HepG2 (cell line): ENCODE results near the gene PRR30. TPM values are rescaled to one million over a fixed set of nuclear protein-coding genes. Genes with fewer than 3 reads are reported as not detected.
A peak's percentile ranks its signal among the peaks of the same experiment; 100 is the strongest.

Experiments
- ARID3A ChIP-seq: IDR thresholded peaks from 2 replicates; pipeline ENCODE4 v1.6.1; 2012; ENCODE audit warnings: low read depth, low read length, improper control_type of control experiment
- ATF2 ChIP-seq: sonication (generic); formaldehyde crosslinking; IDR thresholded peaks from 2 replicates; pipeline ENCODE4 v1.4.0; 2020; ENCODE audit warnings: missing genetic modification reagents
- CEBPG ChIP-seq: IDR thresholded peaks from 2 replicates; pipeline ENCODE4 v1.6.1; 2016
- KDM2A ChIP-seq: sonication (generic); formaldehyde crosslinking; IDR thresholded peaks from 2 replicates; pipeline ENCODE4 v1.4.0; 2020; ENCODE audit warnings: low read depth, missing genetic modification reagents, borderline replicate concordance
- MAX ChIP-seq: IDR thresholded peaks from 2 replicates; pipeline ENCODE4 v1.6.1; 2012; ENCODE audit warnings: inconsistent platforms
- NFRKB ChIP-seq: fragments of 450-650 bp; IDR thresholded peaks from 2 replicates; pipeline ENCODE4 v1.6.1; 2017
- POLR2AphosphoS5 ChIP-seq: IDR thresholded peaks from 2 replicates; pipeline ENCODE4 v1.6.1; 2012; ENCODE audit warnings: low read depth, low read length
- RFX3 ChIP-seq: IDR thresholded peaks from 2 replicates; pipeline ENCODE4 v1.6.1; 2016; ENCODE audit warnings: missing biosample characterization, missing genetic modification reagents
- SATB2 ChIP-seq: sonication (generic); formaldehyde crosslinking; IDR thresholded peaks from 2 replicates; pipeline ENCODE4 v1.5.0; 2020; ENCODE audit warnings: missing genetic modification reagents
- ZBTB26 ChIP-seq: IDR thresholded peaks from 2 replicates; pipeline ENCODE4 v1.6.1; 2016; ENCODE audit warnings: missing compliant biosample characterization, missing genetic modification reagents, borderline replicate concordance
- ZNF143 ChIP-seq: sonication (generic); formaldehyde crosslinking; IDR thresholded peaks from 2 replicates; pipeline ENCODE4 v1.4.0; 2020; ENCODE audit warnings: missing genetic modification reagents
- ZNF282 ChIP-seq: fragments of 450-650 bp; IDR thresholded peaks from 2 replicates; pipeline ENCODE4 v1.6.1; 2018; ENCODE audit not compliant: partially characterized antibody
- ZNF446 ChIP-seq: sonication (generic); formaldehyde crosslinking; IDR thresholded peaks from 2 replicates; pipeline ENCODE4 v1.5.0; 2020; ENCODE audit warnings: mild to moderate bottlenecking, missing genetic modification reagents
- ZNF563 ChIP-seq: sonication (generic); formaldehyde crosslinking; IDR thresholded peaks from 2 replicates; pipeline ENCODE4 v1.8.0; 2022; ENCODE audit warnings: mild to moderate bottlenecking, moderate library complexity, missing genetic modification reagents
- ZNF598 ChIP-seq: sonication (generic); formaldehyde crosslinking; IDR thresholded peaks from 2 replicates; pipeline ENCODE4 v1.5.1; 2020; ENCODE audit warnings: mild to moderate bottlenecking, missing genetic modification reagents, borderline replicate concordance
- ZNF609 ChIP-seq: sonication (generic); formaldehyde crosslinking; IDR thresholded peaks from 2 replicates; pipeline ENCODE4 v1.4.0; 2020; ENCODE audit warnings: mild to moderate bottlenecking, missing genetic modification reagents, borderline replicate concordance
- ZNF670 ChIP-seq: sonication (generic); formaldehyde crosslinking; IDR thresholded peaks from 2 replicates; pipeline ENCODE4 v1.8.0; 2022; ENCODE audit warnings: mild to moderate bottlenecking, missing genetic modification reagents, borderline replicate concordance
- ZNF75D ChIP-seq: sonication (generic); formaldehyde crosslinking; IDR thresholded peaks from 2 replicates; pipeline ENCODE4 v1.8.1; 2023; ENCODE audit warnings: missing genetic modification reagents, mild to moderate bottlenecking, borderline replicate concordance
- polyA plus RNA-seq, 8 experiments: library from polyadenylated mRNA; depleted of rRNA in 3 of 8; stranded (reverse) in 7 of 8; unstranded in 1 of 8; fragments of >200 nt; fragmentation: Illumina TruSeq in 4 of 8; extraction: Trizol in 4 of 8; gene quantifications; 2 replicates each; pipeline versions ENCODE4 v1.2.1 to v1.2.3, GENCODE V29; 2011 to 2016; ENCODE audit warnings: low read depth in 4 of 8, missing spikeins in 1 of 8, mixed read lengths in 1 of 8; ENCODE audit not compliant: insufficient read depth in 1 of 8
- total RNA-seq, 5 experiments: library from RNA; depleted of rRNA; stranded (reverse); fragments of >200 nt; fragmentation: Illumina TruSeq; extraction: Trizol; gene quantifications; 2 replicates each; pipeline ENCODE4 v1.2.3, GENCODE V29; 2016; ENCODE audit warnings: low read depth in 1 of 5

The PRR30 gene
- total and polyA plus RNA-seq, 2 of the 13 experiments (the other 11 are each of a cell fraction or from before 2014, with no cell fraction given): not detected

GRCh38 chr2:27093430-27094352 lies 45.5 kb downstream of the PRR30 start (continued):
- TF ChIP-seq ZNF598 (CRISPR knock-in tag) (peak; percentile 92), CEBPG (CRISPR knock-in tag) (peak; percentile 55), ZNF563 (CRISPR knock-in tag) (no peak; the same call in 1 of the 2 replicates), ARID3A (peak; percentile 91), ZBTB26 (peak; percentile 67; the same call in 1 of the 2 replicates), RFX3 (CRISPR knock-in tag) (no peak), ZNF143 (peak; percentile 62), ZNF670 (CRISPR knock-in tag) (peak; percentile 69; the same call in 1 of the 2 replicates), ZNF282 (no peak), POLR2AphosphoS5 (peak; percentile 92), MAX (peak; percentile 89), ZNF446 (no peak), ATF2 (CRISPR knock-in tag) (peak; percentile 63), NFRKB (no peak), ZNF75D (CRISPR knock-in tag) (no peak), ZNF609 (CRISPR knock-in tag) (peak; percentile 88), SATB2 (CRISPR knock-in tag) (no peak), KDM2A (CRISPR knock-in tag) (peak; percentile 54; the same call in 1 of the 2 replicates)
